ENCODE data around the gene ASTN2. TPM values are rescaled to one million over a fixed set of nuclear protein-coding genes. Genes with fewer than 3 reads are reported as not detected.

Gene ASTN2
- total RNA-seq, 2 experiments from 2014 or later: 5.2 to 6.0 TPM

DNA sequence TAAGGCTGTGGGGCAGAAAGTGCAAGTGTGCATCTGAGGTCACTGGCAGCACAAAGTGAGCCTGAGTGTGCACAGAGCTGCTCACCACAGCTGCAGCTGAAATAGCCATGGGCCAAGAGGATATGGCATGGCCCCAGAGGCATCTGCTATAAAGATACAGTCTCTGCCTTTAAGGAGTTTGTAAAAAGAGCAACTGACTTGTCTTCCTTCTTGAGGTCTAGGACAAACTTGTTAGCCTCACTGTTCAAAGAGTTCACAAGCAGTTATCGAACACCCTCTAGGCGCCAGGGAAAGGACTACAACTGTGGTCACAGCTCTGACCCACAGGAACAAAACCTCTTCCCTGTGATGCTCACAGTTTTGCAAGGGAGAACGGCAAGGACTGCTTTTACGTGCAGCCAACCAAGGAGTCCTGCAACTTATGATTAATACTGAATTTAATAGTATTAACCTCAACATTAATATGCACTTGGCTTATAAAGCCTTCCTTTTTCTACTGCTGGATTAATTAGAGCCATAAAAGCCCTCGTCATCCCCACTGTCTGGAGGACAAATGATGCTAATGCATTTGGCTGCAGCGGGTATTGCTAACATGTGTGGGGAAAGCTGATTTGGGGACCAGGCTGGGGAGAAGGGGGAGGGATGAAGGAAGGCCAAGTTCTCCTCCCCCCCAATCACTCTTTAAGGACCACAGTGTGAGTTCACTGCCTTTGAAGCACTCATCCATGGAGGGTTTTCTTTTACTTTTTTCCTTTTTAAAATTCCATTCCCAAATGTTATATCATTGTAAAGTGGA lies 917.6 kb downstream of the ASTN2 start:
- H3K27ac Mint-ChIP-seq: no peak overlapping the region
- ATAC-seq (ENCODE audit: low read depth) (no peak), DNase-seq (no peak)
- H3K36me3 Mint-ChIP-seq: no peaks in the 10 kb centered on the region
- no peak overlapping the region for H3K4me3 Mint-ChIP-seq
- H3K4me1 Mint-ChIP-seq: peaks cover 2% of the 10 kb centered on the region
- H3K9me3 Mint-ChIP-seq: peaks cover 3% of the 10 kb centered on the region
- H3K27me3 Mint-ChIP-seq: no peaks in the 10 kb centered on the region
- POLR2A ChIA-PET: no interaction called here

- Mint-ChIP-seq H3K36me3 (no peaks in the 10 kb centered on the region), H3K4me1 (no peaks in the 10 kb centered on the region), H3K27me3 (no peaks in the 10 kb centered on the region), H3K9me3 (no peaks in the 10 kb centered on the region), H3K27ac (no peak overlapping the region), H3K4me3 (no peak overlapping the region)
- DNase-seq (no peak), ATAC-seq (ENCODE audit: low read depth) (no peak)
- POLR2A ChIA-PET: no interaction called here
Observed at GRCh38 chr9:116496167-116496566, 918.7 kb downstream of the ASTN2 start.

DNA sequence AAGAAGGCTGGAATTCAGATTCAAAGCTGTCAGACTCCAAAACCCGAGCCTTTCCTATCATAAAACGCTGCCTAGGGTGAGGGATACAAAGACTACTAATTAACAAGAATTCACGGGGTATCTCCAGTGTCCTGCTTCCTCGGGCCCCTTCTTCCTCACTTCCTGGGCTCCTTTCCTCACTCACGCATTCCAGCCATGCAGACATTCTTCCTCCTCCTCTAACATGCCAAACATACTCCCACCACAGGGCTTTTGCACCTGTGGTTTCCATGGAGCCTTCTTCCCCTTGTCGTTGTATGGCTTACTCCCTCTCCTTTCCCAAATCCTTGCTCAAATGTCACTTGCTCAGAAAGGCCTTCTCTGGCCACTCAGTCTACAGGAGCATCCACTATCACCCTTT lies 919.1 kb downstream of the ASTN2 start:
- no peaks in the 10 kb centered on the region for H3K36me3 Mint-ChIP-seq
- H3K27me3 Mint-ChIP-seq: no peaks in the 10 kb centered on the region
- ATAC-seq (ENCODE audit: low read depth) (no peak), DNase-seq (no peak)
- H3K4me1 Mint-ChIP-seq: no peaks in the 10 kb centered on the region
- H3K27ac Mint-ChIP-seq: no peak overlapping the region
- no peak overlapping the region for H3K4me3 Mint-ChIP-seq
- H3K9me3 Mint-ChIP-seq: no peaks in the 10 kb centered on the region
- POLR2A ChIA-PET: no interaction called here

DNA sequence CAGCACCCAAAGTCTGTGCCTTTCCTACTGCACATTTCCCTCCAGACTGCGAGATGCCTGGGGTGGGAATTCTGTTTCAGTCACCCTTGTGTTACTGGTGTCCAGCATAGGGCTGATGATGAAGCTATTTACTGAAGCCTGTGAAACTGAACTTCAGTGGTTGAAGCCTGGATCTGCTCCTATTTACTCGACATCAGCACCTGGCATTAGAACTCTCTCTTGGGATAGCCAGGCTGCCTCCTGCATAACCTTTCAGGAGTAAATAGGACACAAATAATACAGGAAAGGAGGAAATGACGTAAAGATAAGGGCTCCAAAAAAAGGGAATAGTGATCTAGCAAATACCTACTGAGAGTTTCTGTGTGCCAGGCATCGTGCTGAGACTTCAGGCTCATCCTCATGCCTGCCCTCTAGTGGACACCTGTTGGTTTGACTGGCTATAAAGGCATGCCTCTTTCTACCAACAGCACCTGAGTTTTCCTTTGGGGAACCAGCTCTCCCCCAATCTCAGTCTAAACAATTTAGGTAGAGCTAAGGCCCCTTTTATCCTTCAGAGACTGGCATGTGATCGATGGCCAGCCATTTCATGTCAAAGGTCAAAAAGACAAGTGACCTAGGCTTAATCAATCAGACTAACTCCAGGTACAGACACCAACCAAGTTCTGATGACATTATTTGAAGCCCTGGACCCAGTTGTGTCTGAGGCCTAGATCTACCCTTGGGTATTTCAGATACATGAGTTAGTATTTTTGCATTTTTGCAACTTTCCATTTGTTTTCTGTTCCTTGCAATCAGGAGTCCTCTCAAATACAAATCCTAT lies 919.8 kb downstream of the ASTN2 start:
- Mint-ChIP-seq H3K36me3 (no peaks in the 10 kb centered on the region), H3K4me3 (no peak overlapping the region), H3K27me3 (no peaks in the 10 kb centered on the region), H3K9me3 (no peaks in the 10 kb centered on the region), H3K4me1 (no peaks in the 10 kb centered on the region), H3K27ac (no peak overlapping the region)
- POLR2A ChIA-PET: no interaction called here
- DNase-seq (no peak), ATAC-seq (ENCODE audit: low read depth) (no peak)

- Mint-ChIP-seq H3K27ac (no peak overlapping the region), H3K36me3 (no peaks in the 10 kb centered on the region), H3K4me3 (no peak overlapping the region), H3K9me3 (no peaks in the 10 kb centered on the region), H3K27me3 (no peaks in the 10 kb centered on the region), H3K4me1 (no peaks in the 10 kb centered on the region)
- DNase-seq (no peak), ATAC-seq (ENCODE audit: low read depth) (no peak)
- POLR2A ChIA-PET: no interaction called here
Observed at GRCh38 chr9:116493183-116493860, 921.5 kb downstream of the ASTN2 start.

- no peaks in the 10 kb centered on the region for H3K9me3 Mint-ChIP-seq
- ATAC-seq (ENCODE audit: low read depth) (no peak), DNase-seq (no peak)
- POLR2A ChIA-PET: no interaction called here
- H3K27me3 Mint-ChIP-seq: no peaks in the 10 kb centered on the region
- no peak overlapping the region for H3K27ac Mint-ChIP-seq
- no peaks in the 10 kb centered on the region for H3K36me3 Mint-ChIP-seq
- no peak overlapping the region for H3K4me3 Mint-ChIP-seq
- no peaks in the 10 kb centered on the region for H3K4me1 Mint-ChIP-seq
Observed at GRCh38 chr9:116491659-116492058, 923.2 kb downstream of the ASTN2 start.

- no peak for ATAC-seq (ENCODE audit: low read depth)
- H3K4me3 Mint-ChIP-seq: no peak overlapping the region
Observed at GRCh38 chr9:116491219-116491618, 923.6 kb downstream of the ASTN2 start.

GRCh38 chr9:116490321-116490720 lies 924.5 kb downstream of the ASTN2 start:
- Mint-ChIP-seq H3K27me3 (no peaks in the 10 kb centered on the region), H3K27ac (no peak overlapping the region), H3K9me3 (no peaks in the 10 kb centered on the region), H3K36me3 (no peaks in the 10 kb centered on the region), H3K4me3 (no peak overlapping the region), H3K4me1 (no peaks in the 10 kb centered on the region)
- DNase-seq: no peak
- POLR2A ChIA-PET: no interaction called here
- no peak for ATAC-seq (ENCODE audit: low read depth)

More at GRCh38 chr9:116491219-116491618, 923.6 kb downstream of the ASTN2 start:
- Mint-ChIP-seq H3K4me1 (no peaks in the 10 kb centered on the region), H3K36me3 (no peaks in the 10 kb centered on the region), H3K27me3 (no peaks in the 10 kb centered on the region), H3K9me3 (no peaks in the 10 kb centered on the region), H3K27ac (no peak overlapping the region)
- no peak for DNase-seq
- POLR2A ChIA-PET: no interaction called here

- no peaks in the 10 kb centered on the region for H3K36me3 Mint-ChIP-seq
Observed at GRCh38 chr9:116488373-116488772, 926.5 kb downstream of the ASTN2 start.

DNA sequence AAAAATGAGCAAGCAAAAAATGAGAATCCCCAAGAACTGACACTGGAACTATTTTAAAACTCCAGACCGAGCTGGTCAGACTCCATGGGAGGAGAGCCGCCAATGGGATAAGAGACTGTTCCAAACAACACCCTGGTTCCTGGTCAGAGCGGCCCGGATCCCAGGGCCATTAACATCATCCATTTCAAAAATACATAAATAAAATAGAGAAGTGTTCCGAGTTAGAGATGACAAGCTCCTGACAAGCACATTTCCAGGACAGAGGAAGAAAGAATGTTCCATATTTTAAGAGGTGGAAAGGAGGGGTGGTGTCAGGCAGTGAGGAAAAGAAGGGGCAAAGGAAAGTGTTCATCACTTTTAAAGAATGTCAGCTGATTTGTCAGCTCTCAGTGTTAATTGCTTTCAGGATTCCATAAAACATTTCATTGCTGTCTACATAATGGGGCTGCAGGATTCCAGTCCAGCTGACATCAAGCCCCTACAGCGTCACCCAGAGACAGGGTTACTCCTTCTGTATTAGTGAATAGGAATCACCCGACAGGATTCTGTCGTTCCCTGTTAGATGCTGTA lies 930.3 kb downstream of the ASTN2 start:
- Mint-ChIP-seq H3K9me3 (no peaks in the 10 kb centered on the region), H3K27me3 (no peaks in the 10 kb centered on the region), H3K36me3 (no peaks in the 10 kb centered on the region), H3K27ac (no peak overlapping the region), H3K4me1 (no peaks in the 10 kb centered on the region), H3K4me3 (no peak overlapping the region)
- DNase-seq (no peak), ATAC-seq (ENCODE audit: low read depth) (no peak)
- POLR2A ChIA-PET: no interaction called here

More at GRCh38 chr9:116488373-116488772, 926.5 kb downstream of the ASTN2 start:
- no peak overlapping the region for H3K27ac Mint-ChIP-seq
- ATAC-seq (ENCODE audit: low read depth) (no peak), DNase-seq (no peak)
- H3K9me3 Mint-ChIP-seq: no peaks in the 10 kb centered on the region
- POLR2A ChIA-PET: no interaction called here
- no peak overlapping the region for H3K4me3 Mint-ChIP-seq
- no peaks in the 10 kb centered on the region for H3K4me1 Mint-ChIP-seq
- no peaks in the 10 kb centered on the region for H3K27me3 Mint-ChIP-seq

DNA sequence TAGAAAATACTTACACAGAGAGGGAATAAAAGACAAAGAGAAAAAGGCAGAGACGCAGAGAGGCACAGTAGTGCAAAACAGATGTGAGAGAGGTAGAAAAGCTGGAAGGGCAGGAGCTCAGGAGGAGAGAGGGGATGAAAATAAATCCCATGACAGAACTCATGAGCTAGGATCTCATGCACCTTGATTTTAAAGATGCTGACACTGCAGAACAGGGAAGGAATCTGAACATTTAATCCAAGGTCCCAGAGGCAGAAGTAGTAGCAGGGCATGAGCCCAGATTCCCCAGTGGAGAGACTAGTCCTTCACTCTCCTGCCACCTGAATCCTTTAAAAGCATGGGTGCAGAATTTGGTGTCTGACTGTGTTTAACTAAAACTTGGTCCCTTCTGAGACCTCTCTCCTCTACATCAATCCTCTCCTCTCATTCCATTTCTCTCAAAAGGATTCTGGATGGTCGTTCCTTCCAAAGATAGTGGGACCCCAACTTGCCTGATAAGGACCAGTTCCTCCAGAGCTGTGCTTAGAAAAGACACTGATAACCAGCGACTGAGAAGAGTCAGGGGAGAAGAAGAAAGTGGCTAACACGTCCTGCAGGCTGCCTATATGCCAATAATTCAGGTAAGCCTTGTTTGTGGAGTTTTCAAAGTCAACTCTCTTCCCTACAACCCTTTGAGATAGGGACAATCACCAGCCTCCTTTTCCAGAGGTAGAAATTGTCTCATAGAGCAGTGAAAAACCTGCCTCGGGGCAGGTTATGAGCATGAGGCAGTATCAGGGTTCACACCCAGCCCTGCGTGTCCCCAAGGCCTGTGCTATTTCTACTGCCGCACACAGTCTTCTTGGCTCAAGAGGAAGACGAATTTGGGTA lies 931.0 kb downstream of the ASTN2 start:
- Mint-ChIP-seq H3K27ac (peak overlapping the region; percentile 31), H3K4me3 (no peak overlapping the region), H3K27me3 (no peaks in the 10 kb centered on the region), H3K36me3 (no peaks in the 10 kb centered on the region), H3K4me1 (no peaks in the 10 kb centered on the region), H3K9me3 (no peaks in the 10 kb centered on the region)
- no peak for ATAC-seq (ENCODE audit: low read depth)
- DNase-seq: no peak
- POLR2A ChIA-PET: no interaction called here

DNA sequence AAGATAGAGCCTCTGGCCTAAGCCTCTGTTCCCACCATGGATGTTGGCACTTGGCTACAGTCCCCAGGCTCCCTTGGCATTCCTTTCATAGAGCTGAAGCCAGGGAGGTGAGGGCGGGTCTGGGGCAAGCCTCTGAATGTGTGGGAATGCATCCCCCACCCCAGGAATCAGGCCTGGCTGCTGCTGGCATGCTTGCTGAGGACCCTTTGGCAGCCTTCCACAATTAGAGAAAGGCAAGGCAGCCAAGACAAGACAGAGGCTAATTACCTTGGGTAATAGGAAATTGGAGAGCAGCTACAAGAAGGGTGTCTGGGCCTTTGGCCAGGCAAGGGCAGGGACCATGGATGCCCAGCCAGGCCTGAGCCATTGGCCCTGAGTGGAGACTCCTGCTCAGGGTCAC lies 932.1 kb downstream of the ASTN2 start:
- POLR2A ChIA-PET: no interaction called here
- no peak for DNase-seq
- ATAC-seq (ENCODE audit: low read depth): no peak
- Mint-ChIP-seq H3K36me3 (no peaks in the 10 kb centered on the region), H3K4me3 (no peak overlapping the region), H3K27ac (no peak overlapping the region), H3K27me3 (no peaks in the 10 kb centered on the region), H3K9me3 (no peaks in the 10 kb centered on the region), H3K4me1 (no peaks in the 10 kb centered on the region)

DNA sequence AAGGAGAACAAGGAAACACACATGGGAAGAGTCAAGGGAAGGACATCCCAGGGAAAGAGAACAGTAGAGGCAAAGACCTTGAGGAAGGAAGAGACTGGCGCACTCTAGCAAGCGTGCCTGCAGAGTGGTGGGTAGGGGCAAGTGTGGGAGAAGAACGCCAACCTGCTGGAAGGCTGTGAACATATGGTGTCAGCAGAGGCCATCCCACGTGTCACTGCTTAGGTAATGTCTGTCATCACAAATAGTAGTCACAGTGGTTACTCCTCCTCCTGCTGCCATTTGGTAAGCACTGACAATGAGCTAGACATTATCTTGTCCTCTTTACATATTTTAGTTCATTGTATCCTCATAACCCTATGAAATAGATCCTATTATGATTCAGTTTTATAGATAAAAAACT lies 934.2 kb downstream of the ASTN2 start:
- no peak for DNase-seq
- Mint-ChIP-seq H3K4me3 (no peak overlapping the region), H3K27me3 (no peaks in the 10 kb centered on the region), H3K36me3 (peaks cover 4% of the 10 kb centered on the region), H3K9me3 (no peaks in the 10 kb centered on the region), H3K4me1 (no peaks in the 10 kb centered on the region), H3K27ac (no peak overlapping the region)
- no peak for ATAC-seq (ENCODE audit: low read depth)
- POLR2A ChIA-PET: no interaction called here

Measured in activated naive CD8-positive, alpha-beta T cell treated with anti-CD3 and anti-CD28 coated beads, Interleukin-2, amount 10 ng/mL, durations not matched to agents 7 days and 5 days (primary cell).